GM12878 (cell line): ENCODE results near the gene PRL. TPM values are rescaled to one million over a fixed set of nuclear protein-coding genes. Genes with fewer than 3 reads are reported as not detected.

ENCODE experiments used
- ATAC-seq: fragments of 200-7000 bp; cut with Tn5 transposase; 3 replicates; pipeline ENCODE4 v1.9.1; 2020; ENCODE audit warnings: mild to moderate bottlenecking, moderate library complexity
- BruUV-seq: library from RNA; stranded (reverse); fragments of 400-500 nt; replicated peaks from 2 replicates; lab custom pipeline; 2021; lab: Mats Ljungman, UMichigan
- CTCF ChIA-PET: fragments of 300-600 bp; sonication (Branson Sonifier 250); formaldehyde crosslinking; extraction: SDS; loops from one replicate; lab custom pipeline; 2021; ENCODE audit warnings: inconsistent platforms; lab: Yijun Ruan, JAX
- POLR2A ChIA-PET: fragments of 350-600 bp; formaldehyde crosslinking; extraction: SDS; loops from one replicate; lab custom pipeline; 2021; ENCODE audit warnings: inconsistent platforms; lab: Charles Lee
- RAD21 ChIA-PET: fragments of 300-600 bp; sonication (Branson Sonifier 250); formaldehyde crosslinking; loops from one replicate; lab custom pipeline; 2023; ENCODE audit warnings: antibody characterized with exemption; ENCODE audit not compliant: unreplicated experiment; lab: Charles Lee
- SMC1A ChIA-PET: fragments of 300-600 bp; sonication (Branson Sonifier 250); formaldehyde crosslinking; loops from one replicate; lab custom pipeline; 2023; ENCODE audit not compliant: unreplicated experiment, uncharacterized antibody; lab: Charles Lee
- DNase-seq: peaks from one replicate; pipeline ENCODE4 v3.0.0-alpha.2; 2011; ENCODE audit warnings: low read depth, low spot score
- FAIRE-seq: peaks from 3 replicates; lab custom pipeline; 2011; peaks lifted over from hg19 to GRCh38; lab: Jason Lieb, UNC
- H2AFZ ChIP-seq: 2 replicates; pipeline ENCODE4 v1.6.0; 2011; ENCODE audit warnings: low read depth, low read length, control low read depth; ENCODE audit not compliant: control insufficient read depth
- H3K27ac ChIP-seq: 2 replicates; pipeline ENCODE4 v1.5.1; 2011; ENCODE audit warnings: control low read depth; ENCODE audit not compliant: control insufficient read depth, insufficient read depth
- H3K27me3 ChIP-seq, 2 experiments: replicated peaks in 1 of 2; 2 replicates each; pipeline versions ENCODE4 v1.6.0 to v1.6.1; 2011; ENCODE audit warnings: low read length in 1 of 2; ENCODE audit not compliant: control insufficient read depth in 2 of 2, insufficient read depth in 2 of 2
- H3K36me3 ChIP-seq, 2 experiments: 2 replicates each; pipeline ENCODE4 v1.5.1; 2011; ENCODE audit warnings: low read length in 1 of 2; ENCODE audit not compliant: control insufficient read depth in 2 of 2, insufficient read depth in 2 of 2
- H3K4me1 ChIP-seq: 2 replicates; pipeline ENCODE4 v1.6.1; 2011; ENCODE audit warnings: mild to moderate bottlenecking, low read length, moderate library complexity, mixed read lengths; ENCODE audit not compliant: control insufficient read depth, insufficient read depth
- H3K4me2 ChIP-seq: 2 replicates; pipeline ENCODE4 v1.6.0; 2011; ENCODE audit warnings: control low read depth; ENCODE audit not compliant: control insufficient read depth, insufficient read depth
- H3K4me3 ChIP-seq: fragments of 200-600 bp; sonication (generic); 2 replicates; pipeline ENCODE4 v1.5.1; 2016
- H3K79me2 ChIP-seq: 2 replicates; pipeline ENCODE4 v1.6.0; 2011; ENCODE audit warnings: low read length; ENCODE audit not compliant: control insufficient read depth, insufficient read depth
- H3K9ac ChIP-seq: 2 replicates; pipeline ENCODE4 v1.8.0; 2011; ENCODE audit warnings: low read length, control low read depth, mixed read lengths; ENCODE audit not compliant: control insufficient read depth, insufficient read depth
- H3K9me3 ChIP-seq: replicated peaks from 3 replicates; pipeline ENCODE4 v1.5.1; 2011; ENCODE audit warnings: mild to moderate bottlenecking, low read length; ENCODE audit not compliant: control insufficient read depth, insufficient read depth
- H4K20me1 ChIP-seq: 2 replicates; pipeline ENCODE4 v1.6.0; 2011; ENCODE audit not compliant: control insufficient read depth, insufficient read depth
- BCL3 ChIP-seq: IDR thresholded peaks from 2 replicates; pipeline ENCODE4 v1.6.1; 2011; ENCODE audit warnings: borderline replicate concordance, low read depth, mild to moderate bottlenecking, moderate library complexity, low read length; ENCODE audit not compliant: insufficient read depth, poor library complexity, severe bottlenecking
- HDAC2 ChIP-seq: fragments of 200-600 bp; sonication (generic); IDR thresholded peaks from 2 replicates; pipeline ENCODE4 v1.6.1; 2017
- JUND ChIP-seq: IDR thresholded peaks from 2 replicates; pipeline ENCODE4 v1.6.1; 2012; ENCODE audit warnings: low read depth, mild to moderate bottlenecking, low read length, improper control_type of control experiment, moderate library complexity
- NR2F1 ChIP-seq: fragments of 450-650 bp; conservative IDR thresholded peaks from 2 replicates; pipeline ENCODE4 v1.6.1; 2017; ENCODE audit warnings: mild to moderate bottlenecking
- PAX8 ChIP-seq: fragments of 450-650 bp; IDR thresholded peaks from 2 replicates; pipeline ENCODE4 v1.6.1; 2017; ENCODE audit warnings: mild to moderate bottlenecking, moderate library complexity
- RFX5 ChIP-seq: IDR thresholded peaks from 2 replicates; pipeline ENCODE4 v1.6.1; 2011; ENCODE audit warnings: low read depth, low read length, improper control_type of control experiment
- SP1 ChIP-seq: IDR thresholded peaks from one replicate; pipeline ENCODE4 v1.6.1; 2011; ENCODE audit warnings: low read depth, low read length
- SPI1 ChIP-seq: IDR thresholded peaks from 2 replicates; pipeline ENCODE4 v1.6.1; 2011; ENCODE audit warnings: low read depth, mild to moderate bottlenecking, low read length, moderate library complexity, borderline replicate concordance; ENCODE audit not compliant: insufficient read depth
- SREBF2 ChIP-seq: IDR thresholded peaks from 2 replicates; pipeline ENCODE4 v1.6.1; 2012; ENCODE audit warnings: mild to moderate bottlenecking, low read length
- YBX1 ChIP-seq: fragments of 450-650 bp; IDR thresholded peaks from 2 replicates; pipeline ENCODE4 v1.6.1; 2016; ENCODE audit warnings: antibody characterized with exemption
- YY1 ChIP-seq: IDR thresholded peaks from 2 replicates; pipeline ENCODE4 v1.6.1; 2011; ENCODE audit warnings: low read depth, mild to moderate bottlenecking, low read length
- ZBTB33 ChIP-seq: fragments of 450-650 bp; IDR thresholded peaks from 2 replicates; pipeline ENCODE4 v1.6.1; 2017; ENCODE audit warnings: mild to moderate bottlenecking
- ZNF217 ChIP-seq: fragments of 450-650 bp; IDR thresholded peaks from 2 replicates; pipeline ENCODE4 v1.6.1; 2017; ENCODE audit warnings: antibody characterized with exemption, mild to moderate bottlenecking
- ZSCAN29 ChIP-seq: fragments of 450-650 bp; IDR thresholded peaks from 2 replicates; pipeline ENCODE4 v1.6.1; 2017; ENCODE audit warnings: mild to moderate bottlenecking, moderate library complexity
- WGBS: methylation state at CpG from one replicate; pipeline ENCODE4 v1.1.6; 2016; ENCODE audit warnings: low lambda C conversion rate; ENCODE audit not compliant: insufficient replicate concordance, insufficient coverage; ENCODE audit errors: missing lambda C conversion rate; 5-methylcytosine and 5-hydroxymethylcytosine counted together
- in situ Hi-C: fragments of 300-500 bp; cut with MboI; formaldehyde crosslinking; loops from 9 replicates; pipeline ENCODE4 v1.14.3; 2018; ENCODE audit warnings: mixed read lengths
- intact Hi-C: fragments of 100-400 bp; cut with micrococcal nuclease; formaldehyde crosslinking; loops from one replicate; pipeline ENCODE4 v1.14.2; 2022; ENCODE audit not compliant: unreplicated experiment
- polyA plus RNA-seq, 11 experiments: library from polyadenylated mRNA; depleted of rRNA in 4 of 11; unstranded in 6 of 11; stranded (reverse) in 5 of 11; fragments of >200 nt; fragmentation: Nextera tagmentation in 4 of 11; fragmentation: Illumina TruSeq in 1 of 11; extraction: Ambion mirVana in 4 of 11; extraction: Trizol in 1 of 11; gene quantifications; 1 replicate in 1 of 11; 2 replicates in 10 of 11; pipeline versions ENCODE4 v1.2.1 to v1.2.3, GENCODE V29; 2011 to 2016; ENCODE audit warnings: inconsistent platforms in 2 of 11, missing spikeins in 2 of 11, low read depth in 1 of 11
- total RNA-seq, 4 experiments: library from RNA; depleted of rRNA in 3 of 4; stranded (reverse); fragments of >200 nt in 3 of 4; fragmentation: Illumina TruSeq in 1 of 4; extraction: Trizol in 1 of 4; gene quantifications; 2 replicates each; pipeline versions ENCODE4 v1.2.1 to v1.2.3, GENCODE V29; 2013 to 2021

Gene PRL
- total and polyA plus RNA-seq, 10 of the 15 experiments (the other 5 are each of a cell fraction or from before 2014, with no cell fraction given): 0.05 to 34.9 (median 23.5) TPM

GRCh38 chr6:22318404-22318803 lies 21.6 kb upstream of the PRL start:
- H3K79me2 ChIP-seq: no peaks in the 10 kb centered on the region
- DNase-seq (no peak), FAIRE-seq (no peak), ATAC-seq (no peak)
- WGBS: 80% methylated on average over 17 of the region's 22 CpGs
- H3K4me3 ChIP-seq: no peak overlapping the region
- TF ChIP-seq ZSCAN29 (no peak), ZNF217 (no peak), SREBF2 (no peak), NR2F1 (no peak), PAX8 (no peak), YY1 (no peak), RFX5 (no peak), SPI1 (no peak), HDAC2 (no peak), JUND (no peak), YBX1 (no peak), SP1 (no peak), ZBTB33 (no peak), BCL3 (no peak)
- no TSS peak for BruUV-seq
- ChIA-PET SMC1A (no interaction called here), POLR2A (no interaction called here), CTCF (no interaction called here), RAD21 (no interaction called here)
- no peak overlapping the region for H2AFZ ChIP-seq
- in situ Hi-C loops (no loop called here), intact Hi-C loops (no loop called here)
- no peaks in the 10 kb centered on the region for H4K20me1 ChIP-seq
- H3K27me3 ChIP-seq: no peaks in the 10 kb centered on the region
- H3K36me3 ChIP-seq: no peaks in the 10 kb centered on the region
- no peak overlapping the region for H3K27ac ChIP-seq
- no peak overlapping the region for H3K4me2 ChIP-seq
- peaks cover 5% of the 10 kb centered on the region; the same call in 1 of the 2 replicates for H3K4me1 ChIP-seq
- H3K9me3 ChIP-seq: peaks cover 4% of the 10 kb centered on the region; the same call in 2 of the 3 replicates
- H3K9ac ChIP-seq: no peak overlapping the region
